Activated CD4-positive, alpha-beta T cell treated with anti-CD3 and anti-CD28 coated beads for 48 hours (primary cell): ENCODE results near the gene FSTL4.
"Not testable (repeated sequence)": the region's sequence is repeated elsewhere in the genome, so short reads cannot be mapped to it uniquely, and the experiment has no call there.

Experiments
- DNase-seq: peaks from one replicate; pipeline ENCODE4 v3.0.0-alpha.2; 2020

The FSTL4 gene

GRCh38 chr5:133232911-133233310 lies 379.4 kb downstream of the FSTL4 start:
- DNase-seq = no peak

GRCh38 chr5:133232435-133232834 lies 379.9 kb downstream of the FSTL4 start:
- DNase-seq = no peak

- no peak for DNase-seq
These were observed 380.3 kb downstream of the FSTL4 start for GRCh38 chr5:133232011-133232410.

GRCh38 chr5:133230823-133231578 lies 381.3 kb downstream of the FSTL4 start:
- DNase-seq = no peak

GRCh38 chr5:133229931-133230664 lies 382.2 kb downstream of the FSTL4 start:
- DNase-seq = no peak

GRCh38 chr5:133228316-133228715 lies 384.0 kb downstream of the FSTL4 start:
- DNase-seq = no peak

GRCh38 chr5:133227897-133228296 lies 384.4 kb downstream of the FSTL4 start:
- DNase-seq = no peak

- no peak for DNase-seq
These were observed 385.3 kb downstream of the FSTL4 start for GRCh38 chr5:133227082-133227481.

GRCh38 chr5:133226186-133226585 lies 386.2 kb downstream of the FSTL4 start:
- no peak for DNase-seq

- DNase-seq = no peak
These were observed 386.6 kb downstream of the FSTL4 start for GRCh38 chr5:133225671-133226152.

GRCh38 chr5:133222979-133223378 lies 389.4 kb downstream of the FSTL4 start:
- DNase-seq = no peak

GRCh38 chr5:133222521-133222920 lies 389.8 kb downstream of the FSTL4 start:
- DNase-seq = no peak

- DNase-seq = no peak
These were observed 390.3 kb downstream of the FSTL4 start for GRCh38 chr5:133222040-133222439.

GRCh38 chr5:133220851-133221674 lies 391.3 kb downstream of the FSTL4 start:
- DNase-seq = no peak

- no peak for DNase-seq
These were observed 393.0 kb downstream of the FSTL4 start for GRCh38 chr5:133219296-133219695.

- not testable (repeated sequence) for DNase-seq
These were observed 396.2 kb downstream of the FSTL4 start for GRCh38 chr5:133216138-133216537.

- DNase-seq = no peak
These were observed 398.1 kb downstream of the FSTL4 start for GRCh38 chr5:133214153-133214820.

- DNase-seq = no peak
These were observed 406.7 kb downstream of the FSTL4 start for GRCh38 chr5:133205649-133206048.

- DNase-seq = no peak
These were observed 407.1 kb downstream of the FSTL4 start for GRCh38 chr5:133205204-133205603.

- DNase-seq = no peak
These were observed 408.7 kb downstream of the FSTL4 start for GRCh38 chr5:133203317-133204305.

GRCh38 chr5:133202066-133202665 lies 410.2 kb downstream of the FSTL4 start:
- DNase-seq = no peak
